KOPT-K1 (cell line): ENCODE results near the gene MRPS5.

Experiments used
- H3K27ac ChIP-seq: fragments of 200-600 bp; sonication (generic); 2 replicates; pipeline ENCODE4 v1.5.1; 2016; ENCODE audit warnings: antibody characterized with exemption, mild to moderate bottlenecking, low read depth, low read length; ENCODE audit not compliant: poor library complexity, severe bottlenecking
- H3K36me3 ChIP-seq: fragments of 200-600 bp; sonication (generic); 2 replicates; pipeline ENCODE4 v1.5.1; 2017; ENCODE audit warnings: antibody characterized with exemption, mild to moderate bottlenecking, low read length, moderate library complexity; ENCODE audit not compliant: insufficient read depth
- H3K9me3 ChIP-seq: fragments of 200-600 bp; sonication (generic); 2 replicates; pipeline ENCODE4 v1.5.1; 2017; ENCODE audit warnings: antibody characterized with exemption, low read length, mild to moderate bottlenecking; ENCODE audit not compliant: insufficient read depth, poor library complexity, severe bottlenecking

Gene MRPS5

DNA sequence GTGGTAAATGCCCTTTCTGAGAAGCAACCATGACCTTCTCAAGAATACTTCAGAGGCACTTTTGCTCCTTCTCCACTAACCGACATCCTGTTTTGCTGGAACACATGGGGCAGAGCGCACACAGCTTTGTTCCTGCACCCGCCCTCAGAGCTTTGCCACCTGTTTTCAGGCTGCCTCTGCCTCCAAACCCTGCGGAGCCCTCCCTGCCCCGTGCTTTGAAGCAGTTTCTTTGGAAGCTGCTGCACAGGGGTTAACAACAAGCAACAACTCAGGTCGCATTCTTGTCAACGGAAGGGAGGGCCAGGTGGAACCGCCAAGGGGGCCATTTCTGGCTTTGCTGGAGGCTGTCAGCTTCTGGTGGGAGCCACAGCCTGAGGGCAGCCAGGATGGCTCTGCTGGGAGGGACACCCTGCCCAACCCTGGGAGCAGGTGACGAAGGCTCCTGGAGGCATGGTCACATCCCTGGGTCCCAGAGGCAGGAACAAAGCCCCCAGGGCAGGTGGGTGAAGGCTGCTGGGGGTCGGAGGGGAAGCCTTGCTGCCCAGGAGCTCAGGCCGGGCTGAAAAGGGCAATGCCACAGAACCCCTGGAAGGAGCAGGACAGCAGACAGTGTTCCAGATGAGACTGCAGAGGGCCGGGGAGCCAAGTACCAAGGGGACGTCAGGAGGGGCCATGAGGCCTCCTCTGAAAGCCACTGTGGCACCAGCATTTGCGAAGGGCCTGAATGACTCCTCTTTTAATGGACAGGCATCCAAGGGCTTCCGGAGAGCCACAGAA lies 46.8 kb downstream of the MRPS5 start:
- no peaks in the 10 kb centered on the region for H3K9me3 ChIP-seq
- no peaks in the 10 kb centered on the region for H3K36me3 ChIP-seq
- H3K27ac ChIP-seq, result peak overlapping the region; percentile 100

DNA sequence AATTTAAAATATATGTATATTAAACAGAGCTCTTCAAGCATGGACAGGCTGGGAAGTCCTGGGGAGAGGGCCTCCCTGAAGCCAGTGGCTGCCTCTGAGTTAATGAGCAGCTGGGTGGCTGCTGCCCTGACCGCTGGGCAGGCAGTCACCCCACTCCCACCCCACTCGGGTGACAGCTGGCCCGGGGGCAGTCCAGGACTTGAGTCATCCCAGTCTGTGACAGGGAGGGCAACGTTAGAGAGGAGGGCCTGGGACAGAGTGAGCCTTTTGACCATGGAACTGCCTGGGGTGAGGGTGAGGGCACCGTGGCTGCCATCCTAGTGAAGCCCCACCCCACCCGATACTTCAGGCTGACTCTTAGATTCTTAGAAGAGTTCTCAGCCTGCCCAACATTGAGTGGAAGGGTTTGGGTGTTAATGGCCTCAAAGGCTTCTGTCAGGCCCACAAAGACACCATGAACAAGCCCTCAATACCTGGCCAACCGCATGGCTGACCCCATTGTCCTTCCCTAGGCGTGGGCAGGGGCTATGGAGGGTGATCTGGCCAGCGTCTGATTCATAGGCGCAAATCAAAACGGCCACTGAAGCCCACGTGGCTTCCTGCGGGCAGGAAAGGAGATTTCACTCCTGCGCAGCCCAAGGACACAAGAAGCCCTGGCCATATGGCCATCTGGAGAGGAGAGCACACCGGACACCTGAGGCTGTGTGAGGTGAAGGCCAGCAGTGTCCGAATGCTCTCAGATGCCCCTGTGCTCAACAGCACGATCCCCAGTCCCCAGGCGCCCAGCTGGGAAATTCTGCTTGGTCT lies 47.5 kb downstream of the MRPS5 start:
- Histone ChIP-seq H3K27ac (peak overlapping the region; percentile 100), H3K36me3 (no peaks in the 10 kb centered on the region), H3K9me3 (no peaks in the 10 kb centered on the region)

DNA sequence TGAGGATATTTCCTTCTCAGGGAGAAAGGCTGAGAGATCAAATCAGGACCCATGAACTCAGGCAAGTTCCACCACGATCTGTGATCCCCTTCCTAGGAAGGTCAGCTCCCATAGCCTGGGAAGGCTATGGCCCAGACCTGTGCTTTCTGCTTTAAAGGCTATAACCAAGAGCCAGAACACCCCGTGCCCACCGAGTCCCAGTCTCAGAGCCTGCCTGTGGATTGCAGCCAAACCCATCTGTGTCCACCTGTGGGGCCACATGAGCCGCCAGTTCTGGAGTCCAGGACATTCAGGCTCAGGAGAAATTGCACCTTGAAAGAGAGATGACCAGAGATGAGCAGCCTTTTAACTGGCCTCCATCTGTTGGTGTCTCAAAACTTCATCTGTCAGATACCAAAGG lies 49.2 kb downstream of the MRPS5 start:
- H3K9me3 ChIP-seq, result no peaks in the 10 kb centered on the region
- peak overlapping the region; percentile 100 for H3K27ac ChIP-seq
- no peaks in the 10 kb centered on the region for H3K36me3 ChIP-seq

DNA sequence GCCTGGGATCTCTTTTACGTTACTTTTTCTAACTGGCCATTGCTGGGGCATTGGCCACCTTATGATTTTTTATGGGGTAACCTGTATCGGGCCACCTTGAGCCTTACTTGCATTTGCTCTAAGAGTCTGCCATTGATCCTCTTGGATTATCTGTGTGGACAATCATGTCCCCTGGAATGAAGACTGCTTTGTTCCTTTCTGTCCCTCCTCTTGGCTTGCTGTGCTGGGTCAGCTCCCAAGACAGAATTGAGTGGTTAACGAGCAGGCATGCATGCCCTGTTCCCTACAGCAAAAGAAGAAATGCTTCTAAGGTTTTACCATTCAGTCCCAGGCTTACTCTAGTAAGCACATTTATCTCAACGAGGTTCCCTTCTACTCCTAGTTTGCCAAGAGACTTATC lies 49.8 kb downstream of the MRPS5 start:
- peak overlapping the region; percentile 100 for H3K27ac ChIP-seq

DNA sequence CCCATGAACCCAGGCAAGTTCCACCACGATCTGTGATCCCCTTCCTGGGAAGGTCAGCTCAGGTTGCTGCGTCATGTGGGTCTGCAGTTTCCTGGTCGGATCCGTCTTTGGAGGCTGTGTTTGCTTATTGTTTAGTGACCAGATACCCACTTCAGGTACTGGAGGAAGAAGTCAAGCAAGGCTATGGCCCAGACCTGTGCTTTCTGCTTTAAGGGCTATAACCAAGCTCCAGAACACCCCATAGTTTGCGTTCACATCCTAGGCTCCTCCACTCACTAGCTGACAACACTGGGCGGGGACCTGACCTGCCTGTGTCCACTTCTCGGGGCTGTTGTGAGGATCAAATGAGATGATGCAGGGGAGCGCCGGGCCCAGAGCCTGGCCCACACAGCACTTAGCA lies 52.1 kb downstream of the MRPS5 start:
- H3K9me3 ChIP-seq, result peaks cover 3% of the 10 kb centered on the region
- no peaks in the 10 kb centered on the region for H3K36me3 ChIP-seq
- H3K27ac ChIP-seq, result peak overlapping the region; percentile 47

More for the DNA sequence above, 49.8 kb downstream of the MRPS5 start:
- Histone ChIP-seq H3K36me3 (no peaks in the 10 kb centered on the region), H3K9me3 (no peaks in the 10 kb centered on the region)

- no peaks in the 10 kb centered on the region for H3K36me3 ChIP-seq
- H3K9me3 ChIP-seq, result peaks cover 3% of the 10 kb centered on the region
- peak overlapping the region; percentile 47 for H3K27ac ChIP-seq
These were observed 53.4 kb downstream of the MRPS5 start for GRCh38 chr2:95068256-95068655.

DNA sequence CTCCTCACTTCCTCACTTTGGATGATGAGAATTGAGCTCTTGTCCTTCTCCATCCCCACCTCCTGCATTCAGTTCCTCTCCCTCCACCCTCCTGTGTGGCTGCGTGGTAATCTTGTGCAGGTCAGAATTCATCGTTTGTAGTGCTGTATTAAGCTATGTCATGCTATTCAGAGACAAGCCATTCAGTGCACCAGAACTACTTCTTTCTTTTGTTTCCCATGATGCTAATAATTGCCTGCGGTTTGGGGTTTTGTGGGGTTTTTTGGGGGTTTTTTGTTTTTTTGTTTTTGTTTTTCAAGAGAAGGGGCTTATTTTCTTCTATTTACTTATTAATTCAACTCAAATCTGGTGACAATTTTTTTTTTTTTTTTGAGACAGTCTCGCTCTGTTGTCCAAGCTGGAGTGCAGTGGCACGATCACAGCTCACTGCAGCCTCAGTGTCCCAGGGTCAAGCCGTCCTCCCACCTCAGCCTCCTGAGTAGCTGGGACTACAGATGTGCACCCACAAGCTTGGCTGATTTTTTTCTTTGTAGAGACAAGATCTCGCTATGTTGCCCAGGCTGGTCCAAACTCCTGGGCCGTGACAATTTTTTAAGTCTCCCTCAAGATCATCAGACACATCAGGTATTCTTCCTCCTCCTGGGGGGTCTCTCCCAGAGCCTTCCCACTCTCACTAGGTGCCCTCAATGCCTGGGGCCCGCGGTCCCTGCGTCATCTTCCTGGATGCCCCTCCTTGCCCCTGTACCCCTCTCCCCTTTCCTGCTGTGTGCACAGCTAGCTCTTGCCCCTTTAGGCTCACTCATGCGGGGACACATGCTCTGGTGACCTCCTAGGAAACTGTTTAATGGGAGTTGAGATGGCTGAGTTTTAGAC lies 58.3 kb downstream of the MRPS5 start:
- H3K9me3 ChIP-seq, result peaks cover 3% of the 10 kb centered on the region
- H3K27ac ChIP-seq, result peak overlapping the region; percentile 98
- no peaks in the 10 kb centered on the region for H3K36me3 ChIP-seq

- peaks cover 3% of the 10 kb centered on the region for H3K9me3 ChIP-seq
- peak overlapping the region; percentile 98 for H3K27ac ChIP-seq
- H3K36me3 ChIP-seq, result no peaks in the 10 kb centered on the region
These were observed 59.1 kb downstream of the MRPS5 start for GRCh38 chr2:95062242-95063085.

DNA sequence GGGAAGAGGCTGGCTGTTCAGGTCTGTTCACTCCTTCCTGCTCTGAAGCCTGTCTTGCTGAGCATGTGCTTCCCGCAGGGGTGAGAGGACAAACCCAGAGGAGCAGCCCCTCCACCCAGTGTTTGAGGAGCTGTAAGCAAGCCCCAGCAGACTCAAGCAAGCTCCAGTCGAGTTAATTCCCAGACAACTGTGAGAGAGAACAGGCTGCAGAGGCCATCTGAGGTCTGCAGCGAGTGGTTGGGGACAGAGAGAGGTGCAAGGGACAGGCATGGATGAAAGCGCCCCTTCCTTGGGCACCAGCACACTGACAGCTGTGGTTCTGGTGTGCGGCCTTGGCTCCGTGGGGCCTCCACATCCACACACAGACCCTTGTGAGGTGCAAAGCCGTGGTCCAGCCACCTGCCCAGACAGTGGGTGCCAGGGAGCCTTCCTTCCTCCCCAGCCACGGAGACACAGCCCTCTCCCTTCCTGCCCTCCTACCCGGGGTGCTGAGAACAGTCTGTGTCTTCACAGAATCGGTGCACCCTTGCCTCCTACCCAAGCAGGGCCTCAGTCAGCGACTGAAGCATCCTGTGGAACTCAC lies 59.9 kb downstream of the MRPS5 start:
- H3K36me3 ChIP-seq, result no peaks in the 10 kb centered on the region
- peaks cover 3% of the 10 kb centered on the region for H3K9me3 ChIP-seq
- peak overlapping the region; percentile 98 for H3K27ac ChIP-seq

DNA sequence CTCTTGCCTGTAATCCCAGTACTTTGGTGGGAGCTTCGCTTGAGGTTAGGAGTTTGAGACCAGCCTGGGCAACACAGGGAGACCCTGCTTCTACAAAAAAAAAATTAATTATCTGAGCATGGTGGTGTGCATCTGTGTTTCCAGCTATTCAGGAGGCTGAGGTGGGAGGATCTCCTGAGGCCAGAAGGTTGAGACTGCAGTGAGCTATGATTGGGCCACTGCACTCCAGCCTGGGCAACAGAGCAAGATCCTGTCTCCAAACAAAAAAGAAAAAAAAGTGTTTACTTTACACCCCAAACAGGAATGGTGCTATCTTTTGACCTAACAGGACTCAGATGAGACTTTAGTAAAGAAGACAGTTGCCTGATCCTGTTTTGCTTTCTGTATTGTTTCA lies 60.5 kb downstream of the MRPS5 start:
- Histone ChIP-seq H3K36me3 (no peaks in the 10 kb centered on the region), H3K27ac (peak overlapping the region; percentile 98), H3K9me3 (peaks cover under 1% of the 10 kb centered on the region)

GRCh38 chr2:95060446-95061118 lies 61.0 kb downstream of the MRPS5 start:
- Histone ChIP-seq H3K9me3 (no peaks in the 10 kb centered on the region), H3K27ac (peak overlapping the region; percentile 98), H3K36me3 (no peaks in the 10 kb centered on the region)

GRCh38 chr2:95059656-95060370 lies 61.8 kb downstream of the MRPS5 start:
- H3K27ac ChIP-seq, result peak overlapping the region; percentile 98
- H3K9me3 ChIP-seq, result no peaks in the 10 kb centered on the region
- H3K36me3 ChIP-seq, result peaks cover 4% of the 10 kb centered on the region; the same call in 1 of the 2 replicates
